ENCODE measurements around the gene TIMM17B. TPM values are rescaled to one million over a fixed set of nuclear protein-coding genes. Genes with fewer than 3 reads are reported as not detected.
A peak's percentile ranks its signal among the peaks of the same experiment; 100 is the strongest.
"Not testable (repeated sequence)": the region's sequence is repeated elsewhere in the genome, so short reads cannot be mapped to it uniquely, and the experiment has no call there.

TIMM17B gene
- total RNA-seq, 1 experiment from 2014 or later: 86.1 TPM

GRCh38 chrX:48890296-48890925 is 7.2 kb downstream of the TIMM17B start:
- no peaks in the 10 kb centered on the region for H3K9me3 Mint-ChIP-seq (ENCODE audit: low read depth, unreplicated experiment)
- H3K36me3 Mint-ChIP-seq (ENCODE audit: insufficient read depth, unreplicated experiment): peaks cover 38% of the 10 kb centered on the region
- no peak for TF ChIP-seq CTCF (IDR thresholded peaks at IDR 0.05; ENCODE audit: unreplicated experiment)
- H3K27ac Mint-ChIP-seq (ENCODE audit: unreplicated experiment): peak overlapping the region; percentile 69
- no peaks in the 10 kb centered on the region for H3K27me3 Mint-ChIP-seq (ENCODE audit: unreplicated experiment)
- peak overlapping the region; percentile 74 for H3K4me3 Mint-ChIP-seq (ENCODE audit: low read depth, unreplicated experiment)
- intact Hi-C loops (cut with micrococcal nuclease; ENCODE audit: unreplicated experiment): loop anchor here (10.0 kb wide), 1 partner anchor 56 kb away; the partner anchor contains the start of gene PCSK1N
- CTCF ChIA-PET: interaction anchor here (1.5 kb wide), 1 partner anchor 27 kb away, joined by 3 read pairs; no protein-coding TSS in a partner anchor
- no peak for DNase-seq
- BruUV-seq (replicated peaks): no TSS peak
- peaks cover 14% of the 10 kb centered on the region for H3K4me1 Mint-ChIP-seq (ENCODE audit: low read depth, unreplicated experiment)

- H3K27me3 Mint-ChIP-seq (ENCODE audit: unreplicated experiment); H3K4me3 Mint-ChIP-seq (ENCODE audit: low read depth, unreplicated experiment); intact Hi-C loops (cut with micrococcal nuclease; ENCODE audit: unreplicated experiment); H3K9me3 Mint-ChIP-seq (ENCODE audit: low read depth, unreplicated experiment); H3K27ac Mint-ChIP-seq (ENCODE audit: unreplicated experiment); BruUV-seq (replicated peaks); DNase-seq; CTCF ChIA-PET: not testable (repeated sequence)
- Mint-ChIP-seq H3K4me1 (ENCODE audit: low read depth, unreplicated experiment) (peaks cover 14% of the 10 kb centered on the region), H3K36me3 (ENCODE audit: insufficient read depth, unreplicated experiment) (peaks cover 18% of the 10 kb centered on the region)
Measured at GRCh38 chrX:48886586-48886985, 11.0 kb downstream of the TIMM17B start.

- BruUV-seq (replicated peaks): no TSS peak
- no peak overlapping the region for H3K4me3 Mint-ChIP-seq (ENCODE audit: low read depth, unreplicated experiment)
- CTCF ChIA-PET: no interaction called here
- no peaks in the 10 kb centered on the region for H3K36me3 Mint-ChIP-seq (ENCODE audit: insufficient read depth, unreplicated experiment)
- DNase-seq: no peak
- no peaks in the 10 kb centered on the region for H3K27me3 Mint-ChIP-seq (ENCODE audit: unreplicated experiment)
- H3K27ac Mint-ChIP-seq (ENCODE audit: unreplicated experiment): no peak overlapping the region
- no peaks in the 10 kb centered on the region for H3K9me3 Mint-ChIP-seq (ENCODE audit: low read depth, unreplicated experiment)
- intact Hi-C loops (cut with micrococcal nuclease; ENCODE audit: unreplicated experiment): no loop called here
- no peaks in the 10 kb centered on the region for H3K4me1 Mint-ChIP-seq (ENCODE audit: low read depth, unreplicated experiment)
- no peak for TF ChIP-seq CTCF (IDR thresholded peaks at IDR 0.05; ENCODE audit: unreplicated experiment)
Measured at GRCh38 chrX:48883729-48884128, 13.8 kb downstream of the TIMM17B start.

- DNase-seq; H3K27me3 Mint-ChIP-seq (ENCODE audit: unreplicated experiment); intact Hi-C loops (cut with micrococcal nuclease; ENCODE audit: unreplicated experiment); H3K36me3 Mint-ChIP-seq (ENCODE audit: insufficient read depth, unreplicated experiment); H3K27ac Mint-ChIP-seq (ENCODE audit: unreplicated experiment); CTCF ChIA-PET; H3K4me3 Mint-ChIP-seq (ENCODE audit: low read depth, unreplicated experiment); H3K4me1 Mint-ChIP-seq (ENCODE audit: low read depth, unreplicated experiment); H3K9me3 Mint-ChIP-seq (ENCODE audit: low read depth, unreplicated experiment); BruUV-seq (replicated peaks): not testable (repeated sequence)
Measured at GRCh38 chrX:48876944-48877343, 20.6 kb downstream of the TIMM17B start.

- DNase-seq; H3K36me3 Mint-ChIP-seq (ENCODE audit: insufficient read depth, unreplicated experiment); H3K4me1 Mint-ChIP-seq (ENCODE audit: low read depth, unreplicated experiment); H3K27ac Mint-ChIP-seq (ENCODE audit: unreplicated experiment); BruUV-seq (replicated peaks); H3K27me3 Mint-ChIP-seq (ENCODE audit: unreplicated experiment); H3K9me3 Mint-ChIP-seq (ENCODE audit: low read depth, unreplicated experiment); CTCF ChIA-PET; H3K4me3 Mint-ChIP-seq (ENCODE audit: low read depth, unreplicated experiment); intact Hi-C loops (cut with micrococcal nuclease; ENCODE audit: unreplicated experiment): not testable (repeated sequence)
Measured at GRCh38 chrX:48872017-48872416, 25.6 kb downstream of the TIMM17B start.

GRCh38 chrX:48864210-48864609 is 33.4 kb downstream of the TIMM17B start:
- no peaks in the 10 kb centered on the region for H3K9me3 Mint-ChIP-seq (ENCODE audit: low read depth, unreplicated experiment)
- no peaks in the 10 kb centered on the region for H3K27me3 Mint-ChIP-seq (ENCODE audit: unreplicated experiment)

More at GRCh38 chrX:48864210-48864609, 33.4 kb downstream of the TIMM17B start:
- no TSS peak for BruUV-seq (replicated peaks)
- intact Hi-C loops (cut with micrococcal nuclease; ENCODE audit: unreplicated experiment): loop anchor here (10.0 kb wide), 1 partner anchor 51 kb away; the partner anchor contains the start of genes PIM2 and SLC35A2
- DNase-seq: peak; percentile 46
- CTCF ChIA-PET: interaction anchor here (0.7 to 1.5 kb wide), 3 partner anchors 16 to 813 kb away, joined by 3 to 6 read pairs (median 3); partner anchors contain the start of genes PQBP1 and TIMM17B
- peaks cover 23% of the 10 kb centered on the region for H3K4me1 Mint-ChIP-seq (ENCODE audit: low read depth, unreplicated experiment)
- peak overlapping the region; percentile 21 for H3K4me3 Mint-ChIP-seq (ENCODE audit: low read depth, unreplicated experiment)
- peak overlapping the region; percentile 67 for H3K27ac Mint-ChIP-seq (ENCODE audit: unreplicated experiment)
- TF ChIP-seq CTCF (IDR thresholded peaks at IDR 0.05; ENCODE audit: unreplicated experiment): no peak
- H3K36me3 Mint-ChIP-seq (ENCODE audit: insufficient read depth, unreplicated experiment): peaks cover 5% of the 10 kb centered on the region
